ENCODE results near the gene JMJD8.

JMJD8 gene

DNA sequence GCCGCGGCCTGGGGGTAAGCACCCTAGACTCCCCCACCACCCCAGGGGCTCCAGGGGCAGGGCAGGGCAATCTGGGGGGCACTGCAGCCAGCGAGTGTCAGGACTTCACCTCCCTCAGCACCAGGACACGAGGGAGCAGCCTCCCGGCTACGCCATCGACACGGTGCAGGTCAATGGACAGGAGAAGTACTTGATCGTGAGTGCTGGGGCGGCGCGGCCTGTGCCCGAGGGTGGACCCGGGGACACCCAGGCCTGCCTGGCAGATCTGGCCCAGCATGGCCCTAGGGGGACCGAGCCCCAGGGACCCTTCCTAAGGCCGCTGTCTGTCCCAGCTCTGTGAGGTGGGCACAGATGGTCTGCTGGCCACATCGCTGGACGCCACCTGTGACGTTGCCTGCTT, 11.8 kb downstream of the JMJD8 start:
- Histone ChIP-seq H2AFZ (ENCODE audit: low read depth) (no peak overlapping the region), H4K20me1 (ENCODE audit: insufficient read depth) (no peaks in the 10 kb centered on the region), H3K79me2 (ENCODE audit: insufficient read depth, low read depth) (peaks cover 19% of the 10 kb centered on the region), H3K27ac (no peak overlapping the region), H3K4me2 (no peak overlapping the region), H3K9ac (no peak overlapping the region), H3K36me3 (ENCODE audit: insufficient read depth) (peaks cover 3% of the 10 kb centered on the region; the same call in 1 of the 2 replicates), H3K4me1 (ENCODE audit: low read depth, poor library complexity, severe bottlenecking) (peaks cover 12% of the 10 kb centered on the region), H3K4me3 (IDR thresholded peaks at IDR 0.05; ENCODE audit: insufficient read depth, low read depth, low read length) (no peak overlapping the region), H3K27me3 (ENCODE audit: insufficient read depth, low read depth) (no peaks in the 10 kb centered on the region)
- TF ChIP-seq CTCF (conservative IDR thresholded peaks at IDR 0.05; ENCODE audit: low read depth, low read length), result no peak

DNA sequence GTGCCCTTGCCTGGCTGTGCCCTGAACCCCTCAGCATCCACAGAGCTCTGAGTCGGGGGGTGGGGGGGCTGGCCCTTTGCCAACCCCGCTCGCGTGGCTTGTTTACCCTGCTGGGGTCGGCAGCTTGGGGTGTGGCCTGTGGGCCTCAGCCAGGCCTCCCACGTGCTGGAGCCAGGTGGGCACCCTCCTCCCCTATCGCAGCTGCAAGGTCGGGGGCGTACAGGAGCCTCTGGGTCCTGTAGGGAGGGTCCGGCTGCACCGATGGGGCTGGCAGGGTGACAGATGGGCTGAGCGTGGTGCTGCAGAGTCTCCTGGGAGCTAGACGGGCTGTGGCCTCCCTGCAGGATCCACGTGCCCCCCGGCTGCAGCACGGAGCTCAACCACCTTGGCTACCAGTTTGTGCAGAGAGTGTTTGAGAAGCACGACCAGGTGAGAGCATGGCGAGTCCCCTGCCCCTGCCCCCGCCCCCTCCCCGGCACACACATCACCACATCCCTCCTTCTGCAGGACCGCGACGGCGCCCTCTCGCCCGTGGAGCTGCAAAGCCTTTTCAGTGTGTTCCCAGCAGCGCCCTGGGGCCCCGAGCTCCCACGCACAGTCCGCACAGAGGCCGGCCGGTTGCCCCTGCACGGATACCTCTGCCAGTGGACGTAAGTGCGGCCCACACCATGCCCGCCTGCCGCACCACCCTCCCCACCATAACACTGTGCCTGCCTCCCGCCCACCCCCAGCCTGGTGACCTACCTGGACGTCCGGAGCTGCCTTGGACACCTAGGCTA, 12.6 kb downstream of the JMJD8 start:
- H3K4me3 ChIP-seq (IDR thresholded peaks at IDR 0.05; ENCODE audit: insufficient read depth, low read depth, low read length), result no peak overlapping the region
- H3K9ac ChIP-seq, result no peak overlapping the region
- no peak overlapping the region for H2AFZ ChIP-seq (ENCODE audit: low read depth)
- peaks cover 13% of the 10 kb centered on the region for H3K4me1 ChIP-seq (ENCODE audit: low read depth, poor library complexity, severe bottlenecking)
- no peak overlapping the region for H3K4me2 ChIP-seq
- H3K27ac ChIP-seq, result no peak overlapping the region
- peaks cover 19% of the 10 kb centered on the region for H3K79me2 ChIP-seq (ENCODE audit: insufficient read depth, low read depth)
- no peaks in the 10 kb centered on the region for H3K27me3 ChIP-seq (ENCODE audit: insufficient read depth, low read depth)
- no peak for TF ChIP-seq CTCF (conservative IDR thresholded peaks at IDR 0.05; ENCODE audit: low read depth, low read length)
- no peaks in the 10 kb centered on the region for H4K20me1 ChIP-seq (ENCODE audit: insufficient read depth)
- H3K36me3 ChIP-seq (ENCODE audit: insufficient read depth), result peaks cover 3% of the 10 kb centered on the region; the same call in 1 of the 2 replicates

GRCh38 chr16:670485-671352, 13.4 kb downstream of the JMJD8 start:
- no peak overlapping the region for H2AFZ ChIP-seq (ENCODE audit: low read depth)
- H3K27me3 ChIP-seq (ENCODE audit: insufficient read depth, low read depth), result no peaks in the 10 kb centered on the region
- no peak overlapping the region for H3K4me2 ChIP-seq
- H3K4me3 ChIP-seq (IDR thresholded peaks at IDR 0.05; ENCODE audit: insufficient read depth, low read depth, low read length), result no peak overlapping the region
- peaks cover 19% of the 10 kb centered on the region for H3K79me2 ChIP-seq (ENCODE audit: insufficient read depth, low read depth)
- no peak for TF ChIP-seq CTCF (conservative IDR thresholded peaks at IDR 0.05; ENCODE audit: low read depth, low read length)
- H3K9ac ChIP-seq, result no peak overlapping the region
- H4K20me1 ChIP-seq (ENCODE audit: insufficient read depth), result no peaks in the 10 kb centered on the region
- no peak overlapping the region for H3K27ac ChIP-seq
- H3K4me1 ChIP-seq (ENCODE audit: low read depth, poor library complexity, severe bottlenecking), result peaks cover 13% of the 10 kb centered on the region
- peaks cover 3% of the 10 kb centered on the region; the same call in 1 of the 2 replicates for H3K36me3 ChIP-seq (ENCODE audit: insufficient read depth)

GRCh38 chr16:669666-670065, 14.5 kb downstream of the JMJD8 start:
- Histone ChIP-seq H3K4me3 (IDR thresholded peaks at IDR 0.05; ENCODE audit: insufficient read depth, low read depth, low read length) (no peak overlapping the region), H3K27me3 (ENCODE audit: insufficient read depth, low read depth) (no peaks in the 10 kb centered on the region), H3K9ac (no peak overlapping the region), H3K4me1 (ENCODE audit: low read depth, poor library complexity, severe bottlenecking) (peaks cover 13% of the 10 kb centered on the region), H2AFZ (ENCODE audit: low read depth) (no peak overlapping the region), H3K36me3 (ENCODE audit: insufficient read depth) (peaks cover 3% of the 10 kb centered on the region; the same call in 1 of the 2 replicates), H3K79me2 (ENCODE audit: insufficient read depth, low read depth) (peaks cover 19% of the 10 kb centered on the region), H3K4me2 (no peak overlapping the region; the same call in 1 of the 2 replicates), H3K27ac (no peak overlapping the region), H4K20me1 (ENCODE audit: insufficient read depth) (no peaks in the 10 kb centered on the region)
- no peak for TF ChIP-seq CTCF (conservative IDR thresholded peaks at IDR 0.05; ENCODE audit: low read depth, low read length)
